ENCODE results near the gene HEPACAM.
"Not testable (repeated sequence)": the region's sequence is repeated elsewhere in the genome, so short reads cannot be mapped to it uniquely, and the experiment has no call there.

GRCh38 chr11:124968197-124968596, 32.4 kb upstream of the HEPACAM start:
- TF ChIP-seq, protein P1, sequence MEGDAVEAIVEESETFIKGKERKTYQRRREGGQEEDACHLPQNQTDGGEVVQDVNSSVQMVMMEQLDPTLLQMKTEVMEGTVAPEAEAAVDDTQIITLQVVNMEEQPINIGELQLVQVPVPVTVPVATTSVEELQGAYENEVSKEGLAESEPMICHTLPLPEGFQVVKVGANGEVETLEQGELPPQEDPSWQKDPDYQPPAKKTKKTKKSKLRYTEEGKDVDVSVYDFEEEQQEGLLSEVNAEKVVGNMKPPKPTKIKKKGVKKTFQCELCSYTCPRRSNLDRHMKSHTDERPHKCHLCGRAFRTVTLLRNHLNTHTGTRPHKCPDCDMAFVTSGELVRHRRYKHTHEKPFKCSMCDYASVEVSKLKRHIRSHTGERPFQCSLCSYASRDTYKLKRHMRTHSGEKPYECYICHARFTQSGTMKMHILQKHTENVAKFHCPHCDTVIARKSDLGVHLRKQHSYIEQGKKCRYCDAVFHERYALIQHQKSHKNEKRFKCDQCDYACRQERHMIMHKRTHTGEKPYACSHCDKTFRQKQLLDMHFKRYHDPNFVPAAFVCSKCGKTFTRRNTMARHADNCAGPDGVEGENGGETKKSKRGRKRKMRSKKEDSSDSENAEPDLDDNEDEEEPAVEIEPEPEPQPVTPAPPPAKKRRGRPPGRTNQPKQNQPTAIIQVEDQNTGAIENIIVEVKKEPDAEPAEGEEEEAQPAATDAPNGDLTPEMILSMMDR (conservative IDR thresholded peaks at IDR 0.05; ENCODE audit: low read depth, low read length): not testable (repeated sequence)
- TF ChIP-seq EZH2phosphoT487 (IDR thresholded peaks at IDR 0.05; ENCODE audit: borderline replicate concordance, low read length): not testable (repeated sequence)

Data from PC-3 (cell line).